H9 (cell line): Measurements from ENCODE around the gene ATG9B. TPM values are rescaled to one million over a fixed set of nuclear protein-coding genes. Genes with fewer than 3 reads are reported as not detected.

Experiments used
- DNase-seq: peaks from one replicate; pipeline ENCODE4 v3.0.0-alpha.2; 2017
- H2AFZ ChIP-seq: one replicate; pipeline ENCODE4 v1.6.1; 2013; ENCODE audit warnings: mild to moderate bottlenecking, low read length, control low read depth, moderate library complexity
- H2AK5ac ChIP-seq: 2 replicates; pipeline ENCODE4 v1.6.1; 2013; ENCODE audit warnings: low read length, control low read depth, mixed read lengths; ENCODE audit not compliant: insufficient read length
- H2BK120ac ChIP-seq: one replicate; pipeline ENCODE4 v1.6.1; 2013; ENCODE audit warnings: low read depth, mild to moderate bottlenecking, low read length, control low read depth, inconsistent platforms; ENCODE audit not compliant: poor library complexity, severe bottlenecking
- H2BK12ac ChIP-seq: 2 replicates; pipeline ENCODE4 v1.6.1; 2013; ENCODE audit warnings: low read length, control low read depth, mixed read lengths, low read depth; ENCODE audit not compliant: insufficient read length
- H2BK15ac ChIP-seq: 2 replicates; pipeline ENCODE4 v1.6.1; 2013; ENCODE audit warnings: low read depth, low read length, control low read depth
- H2BK20ac ChIP-seq: one replicate; pipeline ENCODE4 v1.6.1; 2013; ENCODE audit warnings: low read depth, mild to moderate bottlenecking, low read length, control low read depth, inconsistent platforms; ENCODE audit not compliant: poor library complexity, severe bottlenecking
- H2BK5ac ChIP-seq: 2 replicates; pipeline ENCODE4 v1.6.1; 2013; ENCODE audit warnings: low read length, control low read depth, mixed read lengths; ENCODE audit not compliant: insufficient read length
- H3K14ac ChIP-seq: 2 replicates; pipeline ENCODE4 v1.6.1; 2013; ENCODE audit warnings: low read length, control low read depth; ENCODE audit not compliant: insufficient read depth
- H3K18ac ChIP-seq: 2 replicates; pipeline ENCODE4 v1.6.1; 2013; ENCODE audit warnings: low read depth, mild to moderate bottlenecking, mixed read lengths, low read length, control low read depth; ENCODE audit not compliant: insufficient read length
- H3K23ac ChIP-seq: 2 replicates; pipeline ENCODE4 v1.6.1; 2013; ENCODE audit warnings: low read length, control low read depth, mixed read lengths, low read depth; ENCODE audit not compliant: insufficient read length
- H3K23me2 ChIP-seq: 2 replicates; pipeline ENCODE4 v1.6.1; 2013; ENCODE audit warnings: low read depth, mild to moderate bottlenecking, mixed read lengths, low read length, control low read depth; ENCODE audit not compliant: insufficient read length, poor library complexity, severe bottlenecking
- H3K27ac ChIP-seq: 2 replicates; pipeline ENCODE4 v1.5.1; 2013; ENCODE audit warnings: low read length, control low read depth, mixed read lengths, low read depth; ENCODE audit not compliant: insufficient read length
- H3K27me3 ChIP-seq: 2 replicates; pipeline ENCODE4 v1.6.1; 2013; ENCODE audit warnings: low read length, control low read depth, inconsistent platforms; ENCODE audit not compliant: insufficient read depth
- H3K4ac ChIP-seq: 2 replicates; pipeline ENCODE4 v1.6.1; 2013; ENCODE audit warnings: low read depth, mild to moderate bottlenecking, control low read depth, inconsistent platforms, low read length, moderate library complexity
- H3K4me1 ChIP-seq: 2 replicates; pipeline ENCODE4 v1.6.1; 2013; ENCODE audit warnings: low read length, control low read depth, inconsistent platforms; ENCODE audit not compliant: insufficient read depth
- H3K4me2 ChIP-seq: 2 replicates; pipeline ENCODE4 v1.6.1; 2013; ENCODE audit warnings: low read length, control low read depth, mixed read lengths; ENCODE audit not compliant: insufficient read length, insufficient read depth
- H3K56ac ChIP-seq: 2 replicates; pipeline ENCODE4 v1.6.1; 2013; ENCODE audit warnings: low read depth, mild to moderate bottlenecking, mixed read lengths, low read length, control low read depth; ENCODE audit not compliant: insufficient read length
- H3K79me1 ChIP-seq: 2 replicates; pipeline ENCODE4 v1.6.1; 2013; ENCODE audit warnings: low read depth, mild to moderate bottlenecking, moderate library complexity, low read length, control low read depth, inconsistent platforms; ENCODE audit not compliant: insufficient read depth, poor library complexity, severe bottlenecking
- H3K79me2 ChIP-seq: 2 replicates; pipeline ENCODE4 v1.6.1; 2013; ENCODE audit warnings: low read length, control low read depth, inconsistent platforms; ENCODE audit not compliant: insufficient read depth
- H3K9ac ChIP-seq: 2 replicates; pipeline ENCODE4 v1.6.1; 2013; ENCODE audit warnings: low read length, control low read depth, mixed read lengths; ENCODE audit not compliant: insufficient read length; ENCODE audit errors: extremely low read depth
- H3K9me3 ChIP-seq: one replicate; pipeline ENCODE4 v1.6.1; 2013; ENCODE audit warnings: low read depth, low read length, inconsistent platforms; ENCODE audit not compliant: control insufficient read depth
- H3T11ph ChIP-seq: one replicate; pipeline ENCODE4 v1.6.1; 2013; ENCODE audit warnings: mild to moderate bottlenecking, low read length, control low read depth, inconsistent platforms
- H4K20me1 ChIP-seq: one replicate; pipeline ENCODE4 v1.6.1; 2013; ENCODE audit not compliant: control insufficient read depth, insufficient read length, insufficient read depth
- H4K5ac ChIP-seq: 2 replicates; pipeline ENCODE4 v1.6.1; 2013; ENCODE audit warnings: low read depth, mild to moderate bottlenecking, mixed read lengths, low read length, control low read depth; ENCODE audit not compliant: insufficient read length
- H4K8ac ChIP-seq: replicated peaks from 2 replicates; pipeline ENCODE4 v1.6.1; 2013; ENCODE audit warnings: low read length, control low read depth, mixed read lengths, low read depth; ENCODE audit not compliant: insufficient read length
- H4K91ac ChIP-seq: 2 replicates; pipeline ENCODE4 v1.6.1; 2013; ENCODE audit warnings: low read depth, mild to moderate bottlenecking, moderate library complexity, mixed read lengths, low read length, control low read depth; ENCODE audit not compliant: insufficient read length
- H3K27ac Mint-ChIP-seq, 3 experiments: 2 replicates in 2 of 3; 3 replicates in 1 of 3; pipeline ENCODE4 v1.8.0; 2020 to 2021; ENCODE audit warnings: mixed read lengths in 3 of 3, mild to moderate bottlenecking in 1 of 3, moderate library complexity in 1 of 3
- H3K27me3 Mint-ChIP-seq: 2 replicates; pipeline ENCODE4 v1.8.0; 2021; ENCODE audit warnings: low read depth, mild to moderate bottlenecking, moderate library complexity, mixed read lengths
- H3K36me3 Mint-ChIP-seq, 3 experiments: 2 replicates in 2 of 3; 3 replicates in 1 of 3; pipeline ENCODE4 v1.8.0; 2020 to 2021; ENCODE audit warnings: low read depth in 3 of 3, mixed read lengths in 3 of 3; ENCODE audit not compliant: insufficient read depth in 1 of 3
- H3K4me1 Mint-ChIP-seq, 2 experiments: 2 replicates each; pipeline ENCODE4 v1.8.0; 2020; ENCODE audit warnings: mixed read lengths in 2 of 2
- H3K4me3 Mint-ChIP-seq, 2 experiments: 2 replicates in 1 of 2; 3 replicates in 1 of 2; pipeline ENCODE4 v1.8.0; 2020 to 2021; ENCODE audit warnings: mild to moderate bottlenecking in 2 of 2, mixed read lengths in 2 of 2, moderate library complexity in 1 of 2
- H3K9me3 Mint-ChIP-seq, 2 experiments: 2 replicates in 1 of 2; 3 replicates in 1 of 2; pipeline ENCODE4 v1.8.0; 2020; ENCODE audit warnings: mild to moderate bottlenecking in 2 of 2, mixed read lengths in 2 of 2, moderate library complexity in 1 of 2
- WGBS: extraction: QIAGEN DNeasy Blood & Tissue Kit; methylation state at CpG from one replicate; pipeline ENCODE4 v1.1.7; 2013; ENCODE audit warnings: missing lambda C conversion rate, low lambda C conversion rate, mixed read lengths; ENCODE audit not compliant: insufficient read length; ENCODE audit errors: extremely low coverage; 5-methylcytosine and 5-hydroxymethylcytosine counted together
- total RNA-seq: library from RNA; stranded (reverse); gene quantifications from 2 replicates; pipeline ENCODE4 v1.2.1, GENCODE V29; 2021
- TF ChIP-seq, protein P1 (sequence below): fragments of 200-600 bp; sonication (generic); conservative IDR thresholded peaks from 3 replicates; pipeline ENCODE4 v1.8.0; 2021; ENCODE audit warnings: antibody characterized with exemption, mild to moderate bottlenecking

The ATG9B gene
- total RNA-seq, 1 experiment from 2014 or later, result 1.5 TPM

- Histone ChIP-seq H4K5ac (no peak overlapping the region), H2AFZ (no peak overlapping the region), H2BK5ac (no peak overlapping the region), H3K9me3 (no peaks in the 10 kb centered on the region), H3K79me1 (no peaks in the 10 kb centered on the region), H2BK120ac (no peak overlapping the region), H4K20me1 (no peaks in the 10 kb centered on the region), H3K23me2 (peaks cover 8% of the 10 kb centered on the region), H3K9ac (no peak overlapping the region), H3K4me2 (peak overlapping the region; percentile 11), H4K8ac (no peak overlapping the region), H3K23ac (no peak overlapping the region), H2BK15ac (no peak overlapping the region), H4K91ac (no peak overlapping the region), H3K4me1 (peaks cover 4% of the 10 kb centered on the region; the same call in 1 of the 2 replicates), H3K27ac (no peak overlapping the region), H3K79me2 (no peaks in the 10 kb centered on the region), H2BK12ac (no peak overlapping the region), H3K4ac (no peak overlapping the region), H3K27me3 (no peaks in the 10 kb centered on the region), H3K56ac (no peak overlapping the region), H3K14ac (no peak overlapping the region), H2AK5ac (no peak overlapping the region), H2BK20ac (no peak overlapping the region), H3K18ac (peak overlapping the region; percentile 7), H3T11ph (no peak overlapping the region)
- H3K4me1 Mint-ChIP-seq, result peaks cover 21 to 42% of the 10 kb centered on the region in 2 experiments
- WGBS, result no CpG with 5 or more reads among the region's 40 CpGs
- H3K4me3 Mint-ChIP-seq, result peak overlapping the region; percentile 38 to 41; a peak in 3 of 5 replicates
- H3K27me3 Mint-ChIP-seq, result peaks cover 24% of the 10 kb centered on the region
- H3K27ac Mint-ChIP-seq, result no peak overlapping the region; a peak in 1 of 7 replicates
- DNase-seq, result peak; percentile 94
- TF ChIP-seq, protein P1, sequence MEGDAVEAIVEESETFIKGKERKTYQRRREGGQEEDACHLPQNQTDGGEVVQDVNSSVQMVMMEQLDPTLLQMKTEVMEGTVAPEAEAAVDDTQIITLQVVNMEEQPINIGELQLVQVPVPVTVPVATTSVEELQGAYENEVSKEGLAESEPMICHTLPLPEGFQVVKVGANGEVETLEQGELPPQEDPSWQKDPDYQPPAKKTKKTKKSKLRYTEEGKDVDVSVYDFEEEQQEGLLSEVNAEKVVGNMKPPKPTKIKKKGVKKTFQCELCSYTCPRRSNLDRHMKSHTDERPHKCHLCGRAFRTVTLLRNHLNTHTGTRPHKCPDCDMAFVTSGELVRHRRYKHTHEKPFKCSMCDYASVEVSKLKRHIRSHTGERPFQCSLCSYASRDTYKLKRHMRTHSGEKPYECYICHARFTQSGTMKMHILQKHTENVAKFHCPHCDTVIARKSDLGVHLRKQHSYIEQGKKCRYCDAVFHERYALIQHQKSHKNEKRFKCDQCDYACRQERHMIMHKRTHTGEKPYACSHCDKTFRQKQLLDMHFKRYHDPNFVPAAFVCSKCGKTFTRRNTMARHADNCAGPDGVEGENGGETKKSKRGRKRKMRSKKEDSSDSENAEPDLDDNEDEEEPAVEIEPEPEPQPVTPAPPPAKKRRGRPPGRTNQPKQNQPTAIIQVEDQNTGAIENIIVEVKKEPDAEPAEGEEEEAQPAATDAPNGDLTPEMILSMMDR, result peak; percentile 99
- H3K9me3 Mint-ChIP-seq, result no peaks in the 10 kb centered on the region
- peaks cover 0 to 1% (median 0%) of the 10 kb centered on the region in 3 experiments; a peak in 1 of 7 replicates for H3K36me3 Mint-ChIP-seq
These were observed 15.6 kb downstream of the ATG9B start for GRCh38 chr7:151008511-151009323.
